ENCODE results near the gene RNASE12. TPM values are rescaled to one million over a fixed set of nuclear protein-coding genes. Genes with fewer than 3 reads are reported as not detected.

The RNASE12 gene
- polyA plus RNA-seq, 1 donor: not detected

Other genes starting within 250 kb of the RNASE12 start
- 72.2 TPM for gene PARP2, start 247.7 kb downstream of the RNASE12 start, polyA plus RNA-seq (ENCODE audit: insufficient read length)
- 21.5 TPM for gene TEP1, start 177.9 kb downstream of the RNASE12 start, polyA plus RNA-seq (ENCODE audit: insufficient read length)
- 0.60 TPM for gene KLHL33, start 155.2 kb downstream of the RNASE12 start, polyA plus RNA-seq (ENCODE audit: insufficient read length)
- 85.7 TPM for gene OSGEP, start 136.6 kb downstream of the RNASE12 start, polyA plus RNA-seq (ENCODE audit: insufficient read length)
- 289 TPM for gene APEX1, start 136.2 kb downstream of the RNASE12 start, polyA plus RNA-seq (ENCODE audit: insufficient read length)
- 37.0 TPM for gene PIP4P1, start 129.9 kb downstream of the RNASE12 start, polyA plus RNA-seq (ENCODE audit: insufficient read length)
- gene PNP, start 122.0 kb downstream of the RNASE12 start, polyA plus RNA-seq (ENCODE audit: insufficient read length): 74.1 TPM
- 0.13 TPM for gene RNASE10, start 85.8 kb downstream of the RNASE12 start, polyA plus RNA-seq (ENCODE audit: insufficient read length)
- not detected for gene RNASE9, start 30.3 kb downstream of the RNASE12 start, polyA plus RNA-seq (ENCODE audit: insufficient read length)
- not detected for gene RNASE11, start 3.4 kb downstream of the RNASE12 start, polyA plus RNA-seq (ENCODE audit: insufficient read length)
- gene OR6S1, start 50.3 kb upstream of the RNASE12 start, polyA plus RNA-seq (ENCODE audit: insufficient read length): not detected
- 1.0 TPM for gene RNASE4, start 93.2 kb upstream of the RNASE12 start, polyA plus RNA-seq (ENCODE audit: insufficient read length)
- gene ANG, start 97.4 kb upstream of the RNASE12 start, polyA plus RNA-seq (ENCODE audit: insufficient read length): 3.3 TPM
- 0.40 TPM for gene EDDM3A, start 154.5 kb upstream of the RNASE12 start, polyA plus RNA-seq (ENCODE audit: insufficient read length)
- 0.20 TPM for gene EDDM3B, start 177.0 kb upstream of the RNASE12 start, polyA plus RNA-seq (ENCODE audit: insufficient read length)
- gene RNASE6, start 189.9 kb upstream of the RNASE12 start, polyA plus RNA-seq (ENCODE audit: insufficient read length): 5.0 TPM
- 98.4 TPM for gene RNASE1, start 211.5 kb upstream of the RNASE12 start, polyA plus RNA-seq (ENCODE audit: insufficient read length)

Measured in left kidney (tissue), 1 donor.